Sciatic nerve (tissue), 2 donors: ENCODE data around the gene RAMP3. TPM values are rescaled to one million over a fixed set of nuclear protein-coding genes. Genes with fewer than 3 reads are reported as not detected.
"Not testable (repeated sequence)": the region's sequence is repeated elsewhere in the genome, so short reads cannot be mapped to it uniquely, and the experiment has no call there.

Experiments used
- ATAC-seq: fragments of 200-7000 bp; cut with Tn5 transposase; one replicate; pipeline ENCODE4 v1.9.1; 2020; ENCODE audit warnings: mild to moderate bottlenecking, moderate library complexity
- DNase-seq: peaks from one replicate; pipeline ENCODE4 v3.0.0-alpha.2; 2020; ENCODE audit warnings: low spot score
- intact Hi-C: fragments of 100-400 bp; cut with DNase I; formaldehyde crosslinking; loops from one replicate; pipeline ENCODE4 v1.14.2; 2022
- total RNA-seq: library from RNA; stranded (reverse); fragmentation: NEBNext Ultra II Directional; extraction: Animal tissue kit (Norgen Biotek cat#: 25700); gene quantifications from one replicate; pipeline ENCODE4 v1.2.1, GENCODE V29; 2021
- donor health status: DM: no; HTN: no; CAD: no.
- donor health status: DM: no; HTN: no; CAD: no.

The RAMP3 gene
- total RNA-seq: 59.6 TPM

GRCh38 chr7:45157653-45158401, at the start of gene RAMP3:
RAMP3 (plus strand) TSS chr7:45157791; CDS start chr7:45157829, 38 bp downstream.
- no peak for DNase-seq
- intact Hi-C loops: loop anchor here (1.0 kb wide), 1 partner anchor 104 kb away; no protein-coding TSS in a partner anchor
- ATAC-seq: no peak

- intact Hi-C loops: no loop called here
- DNase-seq (no peak), ATAC-seq (no peak)
Observed at GRCh38 chr7:45108863-45109262, 48.7 kb upstream of the RAMP3 start.

GRCh38 chr7:45111298-45112223, 46.0 kb upstream of the RAMP3 start, which contains the start of gene TBRG4:
TBRG4 (minus strand) TSS chr7:45111697; CDS start chr7:45109237, 2,460 bp downstream.
- DNase-seq: peak; percentile 96
- intact Hi-C loops: no loop called here
- peak; percentile 99 for ATAC-seq

GRCh38 chr7:45112648-45113047, 44.9 kb upstream of the RAMP3 start:
- DNase-seq (no peak), ATAC-seq (no peak)
- intact Hi-C loops: no loop called here

GRCh38 chr7:45114257-45114656, 43.3 kb upstream of the RAMP3 start:
- intact Hi-C loops, DNase-seq, ATAC-seq: not testable (repeated sequence)

GRCh38 chr7:45114926-45115325, 42.7 kb upstream of the RAMP3 start:
- ATAC-seq: no peak
- intact Hi-C loops: no loop called here

DNA sequence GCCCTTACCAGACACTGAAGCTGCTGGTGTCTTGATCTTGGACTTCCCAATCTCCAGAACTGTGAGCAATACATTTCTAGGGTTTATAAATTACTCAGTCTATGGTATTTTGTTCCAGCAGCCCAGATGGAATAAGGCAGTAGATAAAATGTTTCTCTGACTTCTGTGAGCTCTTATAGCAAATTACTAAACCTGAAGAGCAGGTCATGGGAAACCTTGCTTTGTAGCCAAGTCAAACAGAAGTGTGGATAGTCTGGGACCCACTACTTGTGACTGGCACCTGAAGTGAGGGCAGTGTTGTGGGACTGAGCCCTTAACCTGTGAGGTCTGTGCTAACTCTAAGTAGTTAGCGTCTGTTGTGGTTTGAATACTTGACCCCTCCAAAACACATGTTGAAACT, 41.5 kb upstream of the RAMP3 start:
- intact Hi-C loops: no loop called here
- ATAC-seq: no peak
- DNase-seq: no peak

More at GRCh38 chr7:45114926-45115325, 42.7 kb upstream of the RAMP3 start:
- DNase-seq: no peak

GRCh38 chr7:45117582-45117981, 40.0 kb upstream of the RAMP3 start:
- intact Hi-C loops: no loop called here
- no peak for DNase-seq
- ATAC-seq: no peak

DNA sequence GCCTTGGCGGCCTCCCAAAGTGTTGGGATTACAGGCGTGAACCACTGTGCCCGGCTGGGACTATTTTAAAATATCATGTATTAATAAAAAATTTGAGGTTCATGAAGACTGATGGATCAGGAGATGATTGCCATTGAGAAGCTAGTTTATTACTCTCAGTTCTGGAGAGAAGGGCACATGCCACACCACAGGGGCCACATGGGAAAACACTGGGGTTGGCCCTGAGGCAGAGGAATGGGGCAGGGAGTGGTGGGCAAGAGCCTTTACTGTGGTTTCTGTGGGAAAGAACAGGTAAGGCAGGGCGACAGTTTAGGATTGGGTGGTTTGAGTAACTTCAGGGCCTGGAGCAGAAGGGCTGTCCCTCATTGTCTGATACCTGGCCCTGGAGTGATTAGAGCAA, 39.3 kb upstream of the RAMP3 start:
- intact Hi-C loops: no loop called here
- no peak for DNase-seq
- no peak for ATAC-seq

DNA sequence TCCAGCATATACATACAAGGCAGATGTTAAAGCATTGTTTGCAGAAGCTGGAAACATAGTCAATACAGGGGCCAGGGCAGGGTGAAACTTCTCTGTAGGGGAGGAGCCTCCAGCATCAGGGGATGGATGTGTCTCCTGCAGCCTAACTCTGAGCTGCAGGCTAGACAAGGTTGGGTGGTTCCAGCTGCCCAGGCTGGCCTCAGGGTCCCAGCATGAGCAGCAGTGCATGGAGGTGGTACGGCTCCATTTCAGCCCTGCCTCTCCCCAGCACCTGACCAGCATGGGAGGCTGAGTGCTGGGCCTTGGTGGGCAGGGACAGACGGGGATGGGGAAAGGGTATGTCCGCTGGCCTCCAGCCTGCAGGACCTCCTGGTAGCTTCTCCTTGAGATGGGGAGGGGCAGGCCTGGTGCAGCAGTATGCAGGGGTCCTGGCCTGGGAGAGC, 38.7 kb upstream of the RAMP3 start:
- intact Hi-C loops: no loop called here
- DNase-seq (no peak), ATAC-seq (no peak)

- DNase-seq: no peak
- no peak for ATAC-seq
- intact Hi-C loops: no loop called here
Observed at GRCh38 chr7:45119550-45119949, 38.0 kb upstream of the RAMP3 start.

- DNase-seq (no peak), ATAC-seq (no peak)
- intact Hi-C loops: no loop called here
Observed at GRCh38 chr7:45122975-45123860, 34.4 kb upstream of the RAMP3 start.

DNA sequence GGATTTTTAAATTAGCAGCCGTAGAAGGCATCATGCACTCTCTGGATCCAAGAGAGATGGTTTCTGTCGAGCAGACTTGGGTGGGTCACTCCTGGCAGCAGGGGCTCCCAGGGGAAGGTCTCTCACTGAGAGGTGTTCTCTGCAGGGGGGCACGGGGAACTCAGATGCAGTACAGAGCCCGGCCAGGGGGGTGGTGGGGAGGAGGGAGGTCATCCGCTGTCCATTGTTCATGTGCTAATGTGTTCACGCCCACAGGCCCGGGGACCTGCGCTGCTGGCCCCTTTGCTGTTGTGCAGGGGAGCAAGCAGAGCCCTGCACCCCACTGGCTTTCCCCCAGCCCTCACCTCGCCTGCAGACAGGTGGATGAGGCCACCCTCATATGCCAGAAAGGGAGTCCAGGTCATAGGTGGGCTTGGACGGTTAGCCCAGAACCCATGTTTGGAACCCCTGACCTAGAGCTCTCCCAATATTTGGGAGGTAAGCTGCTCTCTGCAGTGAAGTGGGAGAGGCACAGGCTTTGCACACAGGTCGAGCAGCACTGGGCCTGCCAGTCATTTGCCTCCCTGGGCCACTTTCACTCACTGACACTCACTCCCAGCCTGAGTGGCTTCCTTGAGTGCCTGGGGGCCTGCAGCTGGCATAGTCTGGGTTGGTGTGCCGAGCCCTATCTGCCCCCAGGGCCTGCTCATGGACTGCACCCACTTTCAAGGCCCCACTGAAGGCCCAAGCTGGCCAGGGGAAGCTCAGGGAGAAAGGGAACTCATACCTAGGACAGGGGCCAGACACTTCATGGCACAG, 33.5 kb upstream of the RAMP3 start:
- DNase-seq (no peak), ATAC-seq (no peak)
- intact Hi-C loops: no loop called here

DNA sequence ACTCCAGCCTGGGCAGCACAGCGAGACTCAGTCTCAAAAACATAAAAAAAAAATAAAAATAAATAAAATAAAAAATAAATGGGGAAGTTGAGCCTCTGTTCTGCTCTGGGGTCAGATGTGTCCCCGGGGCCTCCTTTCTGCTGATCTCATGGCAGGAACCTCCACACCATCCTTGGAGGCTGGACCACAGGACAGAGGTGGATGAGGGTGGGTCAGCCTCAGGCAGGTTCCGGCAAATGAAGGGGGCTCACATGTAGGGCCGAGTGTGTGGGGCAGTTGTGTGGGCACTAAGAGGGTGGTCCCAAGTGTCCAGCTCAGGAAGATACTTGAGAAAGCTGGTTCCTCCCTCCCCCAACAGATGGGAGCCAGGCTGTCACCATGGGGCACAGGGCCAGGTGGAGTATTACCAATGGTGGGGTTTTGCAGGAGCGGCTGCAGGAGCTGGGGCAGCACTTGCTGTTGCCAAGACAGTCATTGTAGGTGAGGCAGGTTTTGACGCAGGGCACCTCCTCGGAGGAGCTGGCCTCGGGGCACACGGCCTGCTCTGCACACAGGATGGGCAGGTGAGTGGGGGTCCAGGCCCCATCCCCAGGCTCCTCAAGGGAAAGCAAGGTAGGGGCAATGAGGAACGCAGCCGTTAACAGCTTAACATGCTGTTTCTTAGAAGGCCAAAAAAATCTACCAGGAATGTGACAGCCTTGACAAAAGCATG, 32.2 kb upstream of the RAMP3 start:
- DNase-seq (no peak), ATAC-seq (no peak)
- intact Hi-C loops: no loop called here

DNA sequence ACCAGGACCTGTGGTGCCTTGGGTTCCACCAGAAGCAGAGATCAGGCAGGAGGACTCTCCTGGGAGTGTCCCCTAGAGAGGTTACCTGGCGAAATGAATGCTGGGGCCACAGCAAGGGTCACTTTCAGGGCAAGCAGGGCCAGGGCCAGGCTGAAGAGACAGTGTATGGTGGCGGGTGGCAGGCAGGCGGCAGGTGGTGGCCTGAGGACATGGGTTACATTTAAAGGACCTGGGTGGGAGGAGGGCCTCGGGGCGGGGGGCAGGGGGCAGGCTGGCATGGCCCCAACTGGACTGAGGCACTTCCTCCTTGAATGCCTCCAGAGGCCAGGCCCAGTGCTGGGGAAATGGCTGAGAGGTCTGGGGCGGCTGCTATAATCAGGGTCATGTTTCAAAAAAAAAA, 31.4 kb upstream of the RAMP3 start:
- intact Hi-C loops: no loop called here
- no peak for ATAC-seq
- DNase-seq: no peak

GRCh38 chr7:45126920-45127319, 30.7 kb upstream of the RAMP3 start:
- DNase-seq: no peak
- intact Hi-C loops: no loop called here
- no peak for ATAC-seq

DNA sequence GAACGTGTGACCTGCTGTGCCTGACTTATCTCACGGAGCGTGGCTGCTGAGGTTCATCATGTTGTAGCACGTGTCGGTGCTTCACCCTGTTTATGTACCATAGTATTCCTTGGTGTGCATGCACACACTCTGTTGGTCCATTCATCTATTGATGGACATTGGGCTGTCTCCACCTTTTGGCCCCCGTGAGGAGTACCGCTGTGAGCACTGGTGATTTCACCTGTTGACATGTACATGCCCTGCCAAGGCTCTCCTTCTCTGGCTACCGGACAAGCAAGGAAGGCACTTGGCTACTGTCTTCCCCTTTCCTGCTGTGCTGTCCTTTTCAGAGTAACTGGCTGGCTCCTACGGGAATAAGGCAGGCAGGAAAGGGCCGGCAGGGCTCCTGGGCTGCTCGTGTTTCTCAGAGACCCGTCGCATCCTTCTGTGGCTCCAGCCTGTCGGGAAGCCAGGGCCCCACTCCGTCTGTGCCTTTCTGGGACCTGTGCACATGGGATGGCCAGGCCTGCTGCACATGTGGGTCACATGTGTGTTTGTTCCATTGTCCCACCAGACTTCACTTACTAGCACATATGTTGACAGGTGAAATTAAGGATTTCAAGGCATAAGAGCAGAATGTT, 28.3 kb upstream of the RAMP3 start:
- ATAC-seq (no peak), DNase-seq (no peak)
- intact Hi-C loops: no loop called here
